ENCODE measurements around the gene PDK4.

DNA sequence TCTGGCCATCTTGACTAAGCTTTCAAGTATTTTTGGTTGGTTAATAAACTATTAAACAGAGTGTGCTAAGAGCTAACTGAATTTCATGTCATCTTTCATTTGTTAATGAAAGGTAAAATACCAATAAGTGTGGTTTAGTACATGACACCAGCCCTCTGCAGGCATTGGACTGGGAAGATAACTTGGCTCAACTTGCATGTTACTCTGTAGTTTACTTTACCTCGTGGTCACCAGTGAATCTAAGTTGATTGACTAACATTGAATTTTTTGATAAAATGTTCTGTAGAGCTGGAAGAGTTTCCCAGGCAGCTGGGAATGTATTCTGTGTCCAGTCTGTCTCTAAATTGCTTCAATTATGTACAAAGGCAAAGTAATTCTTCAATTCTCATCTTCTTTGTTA, 60.7 kb downstream of the PDK4 start:
- TF ChIP-seq, protein P1, sequence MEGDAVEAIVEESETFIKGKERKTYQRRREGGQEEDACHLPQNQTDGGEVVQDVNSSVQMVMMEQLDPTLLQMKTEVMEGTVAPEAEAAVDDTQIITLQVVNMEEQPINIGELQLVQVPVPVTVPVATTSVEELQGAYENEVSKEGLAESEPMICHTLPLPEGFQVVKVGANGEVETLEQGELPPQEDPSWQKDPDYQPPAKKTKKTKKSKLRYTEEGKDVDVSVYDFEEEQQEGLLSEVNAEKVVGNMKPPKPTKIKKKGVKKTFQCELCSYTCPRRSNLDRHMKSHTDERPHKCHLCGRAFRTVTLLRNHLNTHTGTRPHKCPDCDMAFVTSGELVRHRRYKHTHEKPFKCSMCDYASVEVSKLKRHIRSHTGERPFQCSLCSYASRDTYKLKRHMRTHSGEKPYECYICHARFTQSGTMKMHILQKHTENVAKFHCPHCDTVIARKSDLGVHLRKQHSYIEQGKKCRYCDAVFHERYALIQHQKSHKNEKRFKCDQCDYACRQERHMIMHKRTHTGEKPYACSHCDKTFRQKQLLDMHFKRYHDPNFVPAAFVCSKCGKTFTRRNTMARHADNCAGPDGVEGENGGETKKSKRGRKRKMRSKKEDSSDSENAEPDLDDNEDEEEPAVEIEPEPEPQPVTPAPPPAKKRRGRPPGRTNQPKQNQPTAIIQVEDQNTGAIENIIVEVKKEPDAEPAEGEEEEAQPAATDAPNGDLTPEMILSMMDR (conservative IDR thresholded peaks at IDR 0.05; ENCODE audit: low read length), result no peak
- TF ChIP-seq EZH2phosphoT487 (IDR thresholded peaks at IDR 0.05; ENCODE audit: borderline replicate concordance, low read depth, low read length), result no peak
